Esophagus squamous epithelium (tissue), 5 donors: Measurements from ENCODE around the gene KCND2. TPM values are rescaled to one million over a fixed set of nuclear protein-coding genes. Genes with fewer than 3 reads are reported as not detected.

Experiments
- DNase-seq: peaks from one replicate; lab custom pipeline; 2025; lab: John Stamatoyannopoulos, UW
- H3K27ac ChIP-seq, 4 donors: fragments of 200-600 bp; sonication (generic); one replicate each; pipeline ENCODE4 v1.5.1; 2016 to 2019; ENCODE audit warnings: mild to moderate bottlenecking in 1 of 4
- H3K27me3 ChIP-seq, 4 donors: fragments of 200-600 bp; sonication (generic); 1 replicate in 3 of 4; 2 replicates in 1 of 4; pipeline versions ENCODE4 v1.5.1 to v1.6.0; 2017 to 2021; ENCODE audit warnings: antibody characterized with exemption in 1 of 4
- H3K36me3 ChIP-seq, 3 donors: fragments of 200-600 bp; sonication (generic); one replicate each; pipeline ENCODE4 v1.5.1; 2016 to 2019
- H3K4me1 ChIP-seq, 3 donors: fragments of 200-600 bp; sonication (generic); one replicate each; pipeline ENCODE4 v1.5.1; 2017 to 2019
- H3K4me3 ChIP-seq, 4 donors: fragments of 200-600 bp; sonication (generic); 1 replicate in 3 of 4; 2 replicates in 1 of 4; pipeline ENCODE4 v1.5.1; 2016 to 2019; ENCODE audit warnings: mild to moderate bottlenecking in 2 of 4, moderate library complexity in 1 of 4
- H3K9me3 ChIP-seq, 3 donors: fragments of 200-600 bp; sonication (generic); one replicate each; pipeline ENCODE4 v1.5.1; 2016 to 2019
- CTCF ChIP-seq, 6 experiments: fragments of 450-650 bp in 4 of 6; fragments of 200-600 bp in 2 of 6; sonication (generic) in 2 of 6; IDR thresholded peaks; one replicate each; pipeline ENCODE4 v1.5.1; 2016 to 2019; ENCODE audit warnings: antibody characterized with exemption in 6 of 6, mild to moderate bottlenecking in 4 of 6, moderate library complexity in 4 of 6
- POLR2A ChIP-seq, 4 donors: fragments of 450-650 bp; IDR thresholded peaks; one replicate each; pipeline ENCODE4 v1.6.1; 2017; ENCODE audit warnings: antibody characterized with exemption in 4 of 4, mild to moderate bottlenecking in 4 of 4, moderate library complexity in 3 of 4
- WGBS, 2 donors: methylation state at CpG; one replicate each; pipeline ENCODE4 v1.1.5; 2018; 5-methylcytosine and 5-hydroxymethylcytosine counted together
- intact Hi-C: fragments of 100-400 bp; cut with DNase I; formaldehyde crosslinking; loops from one replicate; pipeline ENCODE4 v1.15.0; 2022
- total RNA-seq, 4 donors: library from RNA; depleted of rRNA; stranded (reverse); fragments of >200 nt; gene quantifications; one replicate each; pipeline ENCODE4 v1.1.0, GENCODE V29; 2016
- donor health status: DM: yes; HTN: yes; CAD: no.

KCND2 gene
- total RNA-seq, 4 donors from 2014 or later = 0.09 to 0.19 TPM; not detected in 2

GRCh38 chr7:120783273-120783672 lies 510.3 kb downstream of the KCND2 start:
- WGBS, 2 donors = 77 to 86% methylated on average over 3 to 6 of the region's 6 CpGs
- Histone ChIP-seq H3K9me3 (no peaks in the 10 kb centered on the region), H3K36me3 (no peaks in the 10 kb centered on the region), H3K4me3 (no peak overlapping the region), H3K27me3 (no peaks in the 10 kb centered on the region), H3K27ac (no peak overlapping the region), H3K4me1 (no peaks in the 10 kb centered on the region)
- TF ChIP-seq POLR2A (IDR thresholded peaks at IDR 0.05) (no peak), CTCF (IDR thresholded peaks at IDR 0.05) (no peak)
- intact Hi-C loops = no loop called here
- DNase-seq = no peak

- no peaks in the 10 kb centered on the region for H3K4me1 ChIP-seq
- no peaks in the 10 kb centered on the region for H3K36me3 ChIP-seq
- H3K27ac ChIP-seq = no peak overlapping the region
- 60 to 64% methylated on average over 5 of the region's 5 CpGs for WGBS, 2 donors
- H3K4me3 ChIP-seq = no peak overlapping the region
- intact Hi-C loops = no loop called here
- no peaks in the 10 kb centered on the region for H3K27me3 ChIP-seq
- no peak for DNase-seq
- TF ChIP-seq POLR2A (IDR thresholded peaks at IDR 0.05) (no peak), CTCF (IDR thresholded peaks at IDR 0.05) (no peak)
- H3K9me3 ChIP-seq = no peaks in the 10 kb centered on the region
Observed at GRCh38 chr7:120783721-120784120, 510.7 kb downstream of the KCND2 start.

GRCh38 chr7:120785095-120785494 lies 512.1 kb downstream of the KCND2 start:
- H3K9me3 ChIP-seq = no peaks in the 10 kb centered on the region
- no peak overlapping the region for H3K4me3 ChIP-seq
- H3K27me3 ChIP-seq = no peaks in the 10 kb centered on the region
- H3K36me3 ChIP-seq = no peaks in the 10 kb centered on the region
- TF ChIP-seq CTCF (IDR thresholded peaks at IDR 0.05) (no peak), POLR2A (IDR thresholded peaks at IDR 0.05) (no peak)
- 32 to 35% methylated on average over 1 of the region's 1 CpG for WGBS, 2 donors
- DNase-seq = no peak
- H3K27ac ChIP-seq = no peak overlapping the region
- intact Hi-C loops = no loop called here
- H3K4me1 ChIP-seq = no peaks in the 10 kb centered on the region

GRCh38 chr7:120792091-120792860 lies 519.3 kb downstream of the KCND2 start:
- 55 to 59% methylated on average over 11 to 12 of the region's 13 CpGs for WGBS, 2 donors
- Histone ChIP-seq H3K27me3 (no peaks in the 10 kb centered on the region), H3K4me1 (no peaks in the 10 kb centered on the region), H3K4me3 (no peak overlapping the region), H3K27ac (no peak overlapping the region), H3K9me3 (peaks cover 0 to 5% (median 0%) of the 10 kb centered on the region in 3 donors), H3K36me3 (no peaks in the 10 kb centered on the region)
- intact Hi-C loops = no loop called here
- TF ChIP-seq POLR2A (IDR thresholded peaks at IDR 0.05) (no peak), CTCF (IDR thresholded peaks at IDR 0.05) (peak; percentile 23 to 78 (median 52))
- peak; percentile 1 for DNase-seq

GRCh38 chr7:120792861-120793130 lies 519.8 kb downstream of the KCND2 start:
- 65 to 67% methylated on average over 2 of the region's 2 CpGs for WGBS, 2 donors
- no peak for DNase-seq
- Histone ChIP-seq H3K36me3 (no peaks in the 10 kb centered on the region), H3K4me3 (no peak overlapping the region), H3K27ac (no peak overlapping the region), H3K9me3 (peaks cover 0 to 6% (median 0%) of the 10 kb centered on the region in 3 donors), H3K4me1 (no peaks in the 10 kb centered on the region), H3K27me3 (no peaks in the 10 kb centered on the region)
- no peak for TF ChIP-seq CTCF (IDR thresholded peaks at IDR 0.05)
- TF ChIP-seq POLR2A (IDR thresholded peaks at IDR 0.05) = no peak
- intact Hi-C loops = no loop called here
